OCI-LY3 (cell line): Measurements from ENCODE around the gene ZNG1A.
"Not testable (repeated sequence)": the region's sequence is repeated elsewhere in the genome, so short reads cannot be mapped to it uniquely, and the experiment has no call there.

Source experiments
- CTCF ChIP-seq: fragments of 200-600, 300-600 bp; sonication (generic); IDR thresholded peaks from 2 replicates; pipeline ENCODE4 v1.5.1; 2014; ENCODE audit warnings: antibody characterized with exemption, low read length, low read depth
- EZH2phosphoT487 ChIP-seq: fragments of 200-600 bp; shearing (Covaris generic); IDR thresholded peaks from 2 replicates; pipeline ENCODE4 v1.6.1; 2018; ENCODE audit warnings: antibody characterized with exemption, mixed run types, low read depth

GRCh38 chr9:199601-200000 is 20.7 kb upstream of the ZNG1A start:
- not testable (repeated sequence) for TF ChIP-seq CTCF, EZH2phosphoT487
